D721Med (cell line): ENCODE results near the gene AXL.
A peak's percentile ranks its signal among the peaks of the same experiment; 100 is the strongest.
"Not testable (repeated sequence)": the region's sequence is repeated elsewhere in the genome, so short reads cannot be mapped to it uniquely, and the experiment has no call there.

ENCODE experiments used
- DNase-seq: peaks from one replicate; pipeline ENCODE4 v3.0.0; 2011; ENCODE audit warnings: low spot score; ENCODE audit not compliant: insufficient read length
- FAIRE-seq: peaks from 2 replicates; lab custom pipeline; 2011; peaks lifted over from hg19 to GRCh38; lab: Jason Lieb, UNC
- CTCF ChIP-seq: IDR thresholded peaks from 2 replicates; pipeline ENCODE4 v1.5.1; 2012; ENCODE audit warnings: mild to moderate bottlenecking, control low read depth; ENCODE audit not compliant: insufficient read depth; ENCODE audit errors: missing control alignments

AXL gene

GRCh38 chr19:41198559-41198958, 20.5 kb upstream of the AXL start:
- DNase-seq = no peak
- no peak for FAIRE-seq
- TF ChIP-seq CTCF = no peak

- no peak for TF ChIP-seq CTCF
- DNase-seq = no peak
- no peak for FAIRE-seq
Observed at GRCh38 chr19:41203371-41203770, 15.7 kb upstream of the AXL start.

- not testable (repeated sequence) for DNase-seq, FAIRE-seq
- TF ChIP-seq CTCF = peak; percentile 90
Observed at GRCh38 chr19:41204338-41204737, 14.7 kb upstream of the AXL start.

DNA sequence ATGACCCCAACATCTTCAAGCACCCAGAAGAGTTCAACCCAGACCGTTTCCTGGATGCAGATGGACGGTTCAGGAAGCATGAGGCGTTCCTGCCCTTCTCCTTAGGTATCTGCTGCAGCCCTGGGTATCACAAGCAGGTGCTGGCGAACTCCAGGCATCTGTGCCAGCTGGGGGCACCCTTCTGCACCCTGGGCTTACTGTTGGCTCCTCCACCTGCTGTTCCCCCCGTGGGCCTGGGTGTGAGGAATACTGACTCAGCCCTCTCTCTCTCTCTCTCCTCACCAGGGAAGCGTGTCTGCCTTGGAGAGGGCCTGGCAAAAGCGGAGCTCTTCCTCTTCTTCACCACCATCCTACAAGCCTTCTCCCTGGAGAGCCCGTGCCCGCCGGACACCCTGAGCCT, 13.0 kb upstream of the AXL start:
- FAIRE-seq = no peak

DNA sequence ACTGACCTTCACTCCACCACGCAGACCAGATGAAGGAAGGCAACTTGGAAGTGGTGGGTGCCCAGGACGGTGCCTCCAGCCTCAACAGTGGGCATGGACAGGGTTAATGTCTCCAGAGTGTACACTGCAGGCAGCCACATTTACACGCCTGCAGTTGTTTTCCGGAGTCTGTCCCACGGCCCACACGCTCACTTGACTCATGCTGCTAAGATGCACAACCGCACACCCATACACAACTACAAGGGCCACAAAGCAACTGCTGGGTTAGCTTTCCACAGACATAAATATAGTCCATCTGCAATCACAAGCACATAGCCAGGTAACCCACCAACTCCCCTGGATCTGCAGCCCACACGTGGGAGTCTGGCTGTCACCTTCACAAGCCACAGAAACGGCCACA, 12.6 kb upstream of the AXL start:
- FAIRE-seq (no peak), DNase-seq (no peak)
- TF ChIP-seq CTCF = no peak

More for the DNA sequence above, 13.0 kb upstream of the AXL start:
- no peak for TF ChIP-seq CTCF
- no peak for DNase-seq

DNA sequence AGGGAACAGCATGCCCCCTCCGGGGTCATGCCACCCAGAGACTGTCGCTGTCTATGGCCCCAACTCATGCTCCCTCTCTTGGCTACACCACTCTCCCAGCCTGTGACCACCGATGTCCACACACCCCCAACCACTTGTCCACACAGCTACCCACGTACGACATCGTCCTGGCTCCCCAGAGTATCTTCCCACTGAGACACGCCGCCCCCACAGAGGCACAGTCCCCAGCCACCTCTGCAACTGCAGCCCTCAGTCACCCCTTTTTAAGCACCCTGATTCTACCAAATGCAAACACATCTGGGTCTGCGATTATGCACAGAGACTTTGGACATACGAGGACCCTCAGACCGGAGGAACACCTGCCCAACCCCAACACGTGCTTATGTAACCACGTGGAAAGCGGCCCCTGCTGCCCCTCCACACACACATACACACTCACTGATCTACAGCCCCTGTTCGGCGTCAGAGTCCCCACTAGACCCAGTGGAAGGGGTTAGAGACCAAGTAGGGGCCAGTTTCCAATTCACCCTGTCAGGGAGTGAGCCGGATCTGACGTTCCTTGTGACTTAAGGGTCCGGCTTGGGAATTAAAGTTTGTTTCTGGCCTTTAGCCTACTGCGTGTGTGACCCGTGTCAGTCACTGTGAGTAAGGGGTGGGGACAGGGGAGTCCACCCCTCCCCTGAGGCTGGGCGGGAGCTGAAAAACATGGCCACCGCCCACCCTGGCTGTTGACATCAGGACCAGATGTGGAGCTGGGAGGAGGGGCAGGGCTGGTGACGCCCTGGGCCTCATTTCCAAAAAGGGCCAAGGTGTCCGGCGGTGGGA, 11.9 kb upstream of the AXL start:
- no peak for TF ChIP-seq CTCF
- DNase-seq = no peak
- FAIRE-seq = no peak

GRCh38 chr19:41214161-41214560, 4.9 kb upstream of the AXL start:
- FAIRE-seq (no peak), DNase-seq (no peak)
- no peak for TF ChIP-seq CTCF
